IMR-90 (cell line): ENCODE measurements around the gene LRP1B. TPM values are rescaled to one million over a fixed set of nuclear protein-coding genes. Genes with fewer than 3 reads are reported as not detected.
A peak's percentile ranks its signal among the peaks of the same experiment; 100 is the strongest.

Experiments
- ATAC-seq: fragments of 200-7000 bp; cut with Tn5 transposase; 2 replicates; pipeline ENCODE4 v1.9.1; 2020; ENCODE audit warnings: low read depth, mild to moderate bottlenecking, moderate library complexity
- BruUV-seq: library from RNA; stranded (reverse); fragments of 400-500 nt; replicated peaks from 2 replicates; lab custom pipeline; 2021; lab: Mats Ljungman, UMichigan
- CTCF ChIA-PET: fragments of 300-600 bp; formaldehyde crosslinking; extraction: SDS; loops from one replicate; lab custom pipeline; 2021; ENCODE audit warnings: antibody characterized with exemption; lab: Yijun Ruan, JAX
- POLR2A ChIA-PET: fragments of 300-600 bp; sonication (Branson Sonifier 250); formaldehyde crosslinking; loops from one replicate; lab custom pipeline; 2022; ENCODE audit warnings: antibody characterized with exemption; ENCODE audit not compliant: unreplicated experiment; lab: Charles Lee
- DNase-seq: peaks from one replicate; pipeline ENCODE4 v3.0.0; 2013
- H2AFZ ChIP-seq: replicated peaks from 2 replicates; pipeline ENCODE3; 2013; ENCODE audit warnings: low read length, mild to moderate bottlenecking; ENCODE audit not compliant: poor library complexity
- H2AK5ac ChIP-seq: 2 replicates; pipeline ENCODE4 v1.6.1; 2013; ENCODE audit warnings: low read depth, low read length, inconsistent platforms
- H2AK9ac ChIP-seq: replicated peaks from 2 replicates; pipeline ENCODE3; 2013; ENCODE audit warnings: mild to moderate bottlenecking, low read depth, low read length, moderate library complexity; ENCODE audit not compliant: poor library complexity
- H2BK120ac ChIP-seq: 2 replicates; pipeline ENCODE4 v1.6.1; 2013; ENCODE audit warnings: low read depth, low read length, inconsistent platforms
- H2BK15ac ChIP-seq: 3 replicates; pipeline ENCODE4 v1.6.1; 2013; ENCODE audit warnings: low read depth, low read length, inconsistent platforms
- H2BK20ac ChIP-seq: 2 replicates; pipeline ENCODE4 v1.6.1; 2013; ENCODE audit warnings: low read depth, mild to moderate bottlenecking, inconsistent platforms, low read length, moderate library complexity
- H2BK5ac ChIP-seq: 2 replicates; pipeline ENCODE4 v1.6.1; 2013; ENCODE audit warnings: mild to moderate bottlenecking, low read depth, low read length, inconsistent platforms; ENCODE audit not compliant: poor library complexity, severe bottlenecking
- H3K14ac ChIP-seq: replicated peaks from 2 replicates; pipeline ENCODE4 v1.6.1; 2013; ENCODE audit warnings: low read depth, low read length, inconsistent platforms
- H3K18ac ChIP-seq: 2 replicates; pipeline ENCODE4 v1.6.1; 2013; ENCODE audit warnings: low read depth, low read length, control low read depth
- H3K23ac ChIP-seq: 2 replicates; pipeline ENCODE4 v1.6.1; 2013; ENCODE audit warnings: low read depth, low read length, inconsistent platforms
- H3K27ac ChIP-seq: 2 replicates; pipeline ENCODE4 v1.5.1; 2013; ENCODE audit warnings: mild to moderate bottlenecking, control low read depth, low read length; ENCODE audit not compliant: insufficient read depth
- H3K27me3 ChIP-seq: 2 replicates; pipeline ENCODE4 v1.6.1; 2013; ENCODE audit warnings: low read length; ENCODE audit not compliant: control insufficient read depth, insufficient read depth
- H3K36me3 ChIP-seq: 2 replicates; pipeline ENCODE4 v1.6.1; 2013; ENCODE audit warnings: low read length, mixed read lengths; ENCODE audit not compliant: control insufficient read depth, insufficient read depth
- H3K4ac ChIP-seq: 2 replicates; pipeline ENCODE4 v1.6.1; 2013; ENCODE audit warnings: low read depth, low read length, inconsistent platforms
- H3K4me1 ChIP-seq: 2 replicates; pipeline ENCODE4 v1.6.1; 2013; ENCODE audit warnings: low read length, mixed read lengths; ENCODE audit not compliant: control insufficient read depth, insufficient read depth
- H3K4me2 ChIP-seq: 2 replicates; pipeline ENCODE4 v1.6.1; 2013; ENCODE audit warnings: low read depth, mild to moderate bottlenecking, control low read depth, low read length, moderate library complexity
- H3K4me3 ChIP-seq: 2 replicates; pipeline ENCODE4 v1.5.1; 2013; ENCODE audit warnings: low read depth, mild to moderate bottlenecking, control low read depth, low read length, moderate library complexity; ENCODE audit not compliant: insufficient read depth
- H3K56ac ChIP-seq: 2 replicates; pipeline ENCODE4 v1.6.1; 2013; ENCODE audit warnings: low read length, inconsistent platforms; ENCODE audit not compliant: insufficient read depth; ENCODE audit errors: extremely low read depth
- H3K79me1 ChIP-seq, 2 experiments: 2 replicates each; pipeline ENCODE4 v1.6.1; 2013; ENCODE audit warnings: low read length in 2 of 2, inconsistent platforms in 1 of 2, low read depth in 1 of 2
- H3K9ac ChIP-seq: 2 replicates; pipeline ENCODE4 v1.6.1; 2013; ENCODE audit warnings: low read depth, low read length, control low read depth
- H3K9me1 ChIP-seq: 2 replicates; pipeline ENCODE4 v1.6.1; 2013; ENCODE audit warnings: low read length, inconsistent platforms; ENCODE audit not compliant: insufficient read depth
- H3K9me3 ChIP-seq: 2 replicates; pipeline ENCODE4 v1.6.1; 2013; ENCODE audit warnings: low read length; ENCODE audit not compliant: control insufficient read depth, insufficient read depth
- H4K20me1 ChIP-seq: 2 replicates; pipeline ENCODE4 v1.6.1; 2013; ENCODE audit warnings: low read length, inconsistent platforms; ENCODE audit not compliant: insufficient read depth
- H4K5ac ChIP-seq: 2 replicates; pipeline ENCODE4 v1.6.1; 2013; ENCODE audit warnings: mild to moderate bottlenecking, low read depth, low read length, control low read depth
- H4K8ac ChIP-seq, 2 experiments: 2 replicates each; pipeline ENCODE4 v1.6.1; 2013; ENCODE audit warnings: low read depth in 2 of 2, low read length in 2 of 2, control low read depth in 1 of 2, inconsistent platforms in 1 of 2
- H4K91ac ChIP-seq: 2 replicates; pipeline ENCODE4 v1.6.1; 2013; ENCODE audit warnings: low read depth, low read length, inconsistent platforms; ENCODE audit not compliant: insufficient read depth
- BHLHE40 ChIP-seq: fragments of 150-350 bp; IDR thresholded peaks from 2 replicates; pipeline ENCODE4 v1.6.1; 2016; ENCODE audit warnings: mild to moderate bottlenecking, low read depth, low read length
- CHD1 ChIP-seq: IDR thresholded peaks from 2 replicates; pipeline ENCODE4 v1.6.1; 2012; ENCODE audit warnings: low read depth, low read length, improper control_type of control experiment
- NFE2L2 ChIP-seq: fragments of 150-350 bp; IDR thresholded peaks from 2 replicates; pipeline ENCODE4 v1.6.1; 2016; ENCODE audit warnings: low read depth, mild to moderate bottlenecking, low read length
- RFX5 ChIP-seq: IDR thresholded peaks from 2 replicates; pipeline ENCODE4 v1.8.0; 2012; ENCODE audit warnings: low read depth, mild to moderate bottlenecking, low read length, moderate library complexity
- SMC3 ChIP-seq: fragments of 150-350 bp; IDR thresholded peaks from 2 replicates; pipeline ENCODE4 v1.6.1; 2016; ENCODE audit warnings: low read depth, mild to moderate bottlenecking, antibody characterized with exemption, low read length, moderate library complexity
- USF2 ChIP-seq: fragments of 150-350 bp; IDR thresholded peaks from 2 replicates; pipeline ENCODE4 v1.6.1; 2017; ENCODE audit warnings: mild to moderate bottlenecking, antibody characterized with exemption, low read length, low read depth
- WGBS, 2 experiments: methylation state at CpG; one replicate each; pipeline versions ENCODE4 v1.1.5 to v1.1.7; 2013; ENCODE audit warnings: missing lambda C conversion rate in 2 of 2; ENCODE audit not compliant: insufficient read length in 1 of 2; ENCODE audit errors: extremely low coverage in 2 of 2; 5-methylcytosine and 5-hydroxymethylcytosine counted together
- dilution Hi-C: fragments of 300-500 bp; cut with HindIII; formaldehyde crosslinking; loops from one replicate; pipeline ENCODE4 v1.14.3; 2018; ENCODE audit warnings: low sequenced_read_pairs; ENCODE audit not compliant: unreplicated experiment
- in situ Hi-C: fragments of 300-500 bp; cut with MboI; formaldehyde crosslinking; loops from 3 replicates; pipeline ENCODE4 v1.14.3; 2019; ENCODE audit warnings: low sequenced_read_pairs, inconsistent platforms, mixed read lengths
- intact Hi-C: fragments of 100-400 bp; cut with micrococcal nuclease; formaldehyde crosslinking; loops from 2 replicates; pipeline ENCODE4 v1.10.0; 2022
- polyA plus RNA-seq, 3 experiments: library from polyadenylated mRNA; depleted of rRNA; stranded (reverse); fragments of >200 nt; gene quantifications; 2 replicates each; pipeline ENCODE4 v1.2.3, GENCODE V29; 2012; ENCODE audit warnings: low replicate concordance in 1 of 3
- total RNA-seq: library from RNA; depleted of rRNA; stranded (reverse); fragments of >200 nt; gene quantifications from 2 replicates; pipeline ENCODE4 v1.2.3, GENCODE V29; 2012

LRP1B gene
- total and polyA plus RNA-seq, 2 of the 4 experiments (the other 2 are of a cell fraction), result under 0.01 to 0.02 TPM

GRCh38 chr2:141517180-141517851, 613.5 kb downstream of the LRP1B start:
- no TSS peak for BruUV-seq
- Histone ChIP-seq H3K4me3 (no peak overlapping the region), H3K9ac (no peak overlapping the region), H4K91ac (no peak overlapping the region), H3K36me3 (no peaks in the 10 kb centered on the region), H3K79me1 (no peaks in the 10 kb centered on the region), H2BK15ac (no peak overlapping the region), H2AFZ (no peak overlapping the region), H3K27me3 (no peaks in the 10 kb centered on the region), H3K4ac (no peak overlapping the region), H3K27ac (no peak overlapping the region), H4K20me1 (no peaks in the 10 kb centered on the region), H3K9me1 (no peaks in the 10 kb centered on the region), H3K23ac (no peak overlapping the region), H3K9me3 (no peaks in the 10 kb centered on the region), H2AK9ac (no peak overlapping the region), H3K4me1 (no peaks in the 10 kb centered on the region), H2BK120ac (no peak overlapping the region), H3K4me2 (no peak overlapping the region), H2AK5ac (no peak overlapping the region; the same call in 1 of the 2 replicates), H3K56ac (no peak overlapping the region), H3K18ac (no peak overlapping the region), H3K14ac (no peak overlapping the region), H2BK20ac (no peak overlapping the region), H2BK5ac (no peak overlapping the region), H4K8ac (peak overlapping the region in 1 of 2 experiments; percentile 25; a peak in 1 of 4 replicates), H4K5ac (no peak overlapping the region)
- intact Hi-C loops, result no loop called here
- dilution Hi-C loops, result no loop called here
- in situ Hi-C loops, result no loop called here
- no peak for ATAC-seq
- no peak for DNase-seq
- no peak for TF ChIP-seq RFX5
- TF ChIP-seq USF2, result no peak
- no peak for TF ChIP-seq NFE2L2
- TF ChIP-seq CHD1, result no peak
- TF ChIP-seq SMC3, result no peak
- no peak for TF ChIP-seq BHLHE40
- ChIA-PET POLR2A (no interaction called here), CTCF (interaction anchor here (1.2 kb wide), 1 partner anchor 12 kb away, joined by 3 read pairs; no protein-coding TSS in a partner anchor)
- WGBS, 2 experiments, result no CpG with 5 or more reads among the region's 5 CpGs
